ENCODE measurements around the gene RHBDF1. TPM values are rescaled to one million over a fixed set of nuclear protein-coding genes. Genes with fewer than 3 reads are reported as not detected.
"Not testable (repeated sequence)": the region's sequence is repeated elsewhere in the genome, so short reads cannot be mapped to it uniquely, and the experiment has no call there.

RHBDF1 gene
- total RNA-seq, 1 donor from 2014 or later = 75.5 TPM

GRCh38 chr16:38941-39892, 33.2 kb downstream of the RHBDF1 start:
- DNase-seq (ENCODE audit: extremely low read depth, low read depth, low spot score) = no peak

DNA sequence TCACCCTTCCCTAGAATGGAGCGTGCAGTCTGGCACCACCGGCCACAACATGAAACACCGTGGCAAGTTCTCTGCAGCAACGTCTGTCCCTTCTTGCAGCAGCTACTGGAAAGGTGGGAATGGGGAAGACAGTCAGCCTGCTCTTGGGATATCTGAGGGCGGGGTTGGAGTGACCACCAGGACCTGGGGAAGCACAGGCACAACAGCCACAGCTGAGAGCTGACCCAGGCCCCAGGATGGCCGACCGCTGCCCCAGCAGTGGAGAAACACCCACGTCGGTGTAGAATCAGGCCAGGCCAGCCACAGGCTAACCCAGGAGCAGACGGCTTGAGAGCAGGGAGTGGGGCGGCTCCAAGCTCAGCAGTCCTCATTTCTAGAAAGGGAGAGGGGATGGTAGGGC, 34.2 kb downstream of the RHBDF1 start:
- DNase-seq (ENCODE audit: extremely low read depth, low read depth, low spot score) = not testable (repeated sequence)

DNA sequence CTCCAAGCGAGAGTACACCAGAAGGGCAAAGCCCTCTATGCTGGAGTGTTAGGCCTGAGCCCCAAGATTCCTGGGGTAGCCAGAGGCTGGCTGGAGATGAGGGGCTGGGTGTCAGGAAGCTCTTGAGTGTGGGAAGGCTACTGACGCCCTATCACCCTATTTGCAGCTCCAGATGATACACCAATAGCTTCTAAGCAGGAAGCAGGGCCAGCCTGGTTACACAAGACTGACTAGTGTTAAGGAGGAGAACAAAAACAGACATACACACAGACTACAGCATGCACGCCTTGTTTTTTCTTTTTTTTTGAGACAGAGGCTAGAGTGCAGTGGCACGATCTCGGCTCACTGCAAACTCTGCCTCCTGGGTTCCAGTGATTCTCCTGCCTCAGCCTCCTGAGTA, 34.9 kb downstream of the RHBDF1 start:
- no peak for DNase-seq (ENCODE audit: extremely low read depth, low read depth, low spot score)

DNA sequence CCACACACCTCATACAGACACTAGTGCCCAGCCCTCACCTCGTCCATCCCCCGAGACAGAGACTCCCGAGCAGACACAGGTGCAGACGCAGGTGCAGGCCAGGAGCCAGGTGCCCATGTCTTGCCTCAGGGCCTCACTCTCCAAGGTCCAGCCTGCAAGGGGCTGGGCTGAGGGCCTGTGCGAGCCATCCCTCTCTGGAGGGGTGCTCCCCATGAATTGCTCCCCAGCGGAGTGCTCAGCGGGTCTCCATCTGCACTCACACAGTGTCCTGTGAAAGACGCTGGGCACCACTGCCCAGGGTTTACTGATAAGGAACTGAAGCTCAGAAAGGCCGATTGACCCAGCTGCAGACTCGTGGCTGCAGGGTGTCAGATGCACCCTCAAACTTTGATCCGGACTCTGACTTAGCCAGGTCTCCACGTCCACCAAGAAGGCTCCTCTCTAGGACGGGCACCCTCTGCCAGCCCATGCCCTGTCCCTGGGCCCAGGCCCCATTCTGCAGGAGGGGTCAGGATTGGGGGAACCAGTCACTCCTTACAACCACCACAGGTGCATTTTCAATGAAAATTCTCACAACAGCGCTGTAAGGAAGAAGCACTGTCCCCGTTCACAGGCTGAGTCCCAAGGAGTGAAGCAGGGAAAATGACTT, 36.0 kb downstream of the RHBDF1 start:
- DNase-seq (ENCODE audit: extremely low read depth, low read depth, low spot score) = no peak

DNA sequence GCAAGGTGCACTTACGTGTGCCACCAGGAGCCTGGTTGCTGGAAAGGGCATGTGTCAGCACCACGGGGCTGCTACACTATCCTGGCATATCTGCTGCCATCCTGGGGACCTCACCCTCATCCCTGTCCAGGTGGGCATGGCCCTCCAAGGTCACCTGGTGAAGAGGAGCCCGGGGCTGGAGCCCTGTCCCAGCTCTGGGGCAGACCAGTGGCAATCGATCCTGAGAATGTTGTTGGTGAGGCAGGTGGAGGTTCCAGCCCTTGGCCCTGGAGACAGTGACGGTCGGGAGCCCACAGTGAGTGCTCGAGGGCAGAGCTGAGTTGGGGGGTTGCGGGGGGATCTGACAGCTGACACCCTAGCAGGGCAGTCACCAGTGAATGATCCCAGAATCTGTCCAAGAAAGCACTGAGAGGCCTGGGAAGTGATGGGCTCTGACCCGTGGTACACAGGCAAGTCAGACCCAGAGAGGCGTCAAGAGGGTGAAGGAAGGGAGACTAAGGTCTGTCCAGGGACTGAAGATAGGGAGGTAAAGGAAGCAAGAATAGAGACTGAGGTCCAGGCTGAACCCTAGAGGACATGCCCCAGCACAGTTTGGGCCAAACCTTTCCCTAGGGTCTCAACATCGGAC, 36.6 kb downstream of the RHBDF1 start:
- DNase-seq (ENCODE audit: extremely low read depth, low read depth, low spot score) = no peak

DNA sequence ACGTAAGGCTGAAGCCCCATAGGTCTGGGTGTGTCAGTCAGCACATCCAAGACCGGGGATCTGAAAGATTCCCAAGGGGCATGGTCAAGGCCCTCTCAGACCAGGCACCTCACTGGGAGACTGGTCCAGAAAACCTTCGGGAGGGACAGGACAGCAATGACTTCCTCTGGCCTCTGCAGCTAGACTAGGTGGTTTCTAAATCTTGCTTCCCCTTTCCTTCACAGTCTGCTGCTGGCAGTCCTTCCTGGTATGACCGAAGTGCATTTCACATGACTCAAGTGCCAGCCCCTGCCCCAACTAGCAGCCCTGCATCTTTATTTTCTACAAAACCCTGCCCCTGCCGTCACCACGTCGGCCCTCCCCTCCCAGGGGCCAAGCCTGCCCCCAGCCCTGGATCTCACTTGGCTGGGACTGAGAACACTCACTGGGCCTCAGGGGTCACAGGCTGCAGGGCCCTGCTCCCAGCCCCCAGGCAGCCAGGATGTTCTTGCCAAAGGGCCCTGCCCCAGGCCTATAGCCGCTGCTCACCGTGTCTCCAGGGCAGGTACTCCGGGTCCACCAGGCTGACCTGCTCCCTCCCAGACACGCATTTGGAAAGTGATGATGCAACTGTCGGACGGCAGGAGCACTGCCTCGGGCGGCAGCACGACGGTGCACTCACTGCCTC, 37.3 kb downstream of the RHBDF1 start:
- DNase-seq (ENCODE audit: extremely low read depth, low read depth, low spot score) = no peak

- no peak for DNase-seq (ENCODE audit: extremely low read depth, low read depth, low spot score)
Observed at GRCh38 chr16:34648-34987, 37.8 kb downstream of the RHBDF1 start.

DNA sequence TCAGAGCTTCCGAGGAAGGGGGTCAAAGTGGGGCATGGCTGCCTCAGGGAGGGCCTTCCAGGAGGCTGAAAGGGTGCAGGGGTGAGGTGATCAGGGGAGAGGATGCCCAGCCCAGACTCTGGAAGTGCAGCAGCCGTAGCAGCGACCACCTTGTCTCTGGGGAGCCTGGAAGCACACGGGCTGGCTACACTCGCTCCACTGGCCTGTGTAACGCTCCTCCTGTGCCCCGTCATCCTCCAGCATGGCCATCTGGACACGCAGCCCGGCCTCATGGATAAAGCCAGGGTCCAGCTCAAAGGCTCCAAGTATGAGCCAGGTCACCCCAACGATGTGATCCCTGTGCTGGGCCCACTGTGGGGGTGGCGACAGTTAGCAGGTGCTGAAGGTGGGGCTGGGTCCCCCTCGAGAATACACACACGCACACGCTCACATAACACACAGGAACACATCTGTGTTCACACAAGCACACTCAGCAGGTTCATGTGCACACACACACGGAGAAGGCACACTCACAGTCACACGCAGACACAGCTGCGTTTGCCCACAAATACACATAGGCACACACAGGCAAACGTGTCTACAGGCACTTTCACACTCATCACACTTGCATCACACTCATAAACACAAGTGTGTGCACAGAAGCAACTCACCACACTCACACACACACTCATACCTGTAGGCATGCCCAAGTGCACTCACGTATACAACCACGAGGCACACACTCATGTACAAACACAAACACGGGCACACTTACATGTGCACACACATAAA, 38.4 kb downstream of the RHBDF1 start:
- DNase-seq (ENCODE audit: extremely low read depth, low read depth, low spot score) = no peak

- DNase-seq (ENCODE audit: extremely low read depth, low read depth, low spot score) = not testable (repeated sequence)
Observed at GRCh38 chr16:33154-33876, 39.1 kb downstream of the RHBDF1 start.

GRCh38 chr16:30627-31026, 41.8 kb downstream of the RHBDF1 start:
- not testable (repeated sequence) for DNase-seq (ENCODE audit: extremely low read depth, low read depth, low spot score)

- DNase-seq (ENCODE audit: extremely low read depth, low read depth, low spot score) = not testable (repeated sequence)
Observed at GRCh38 chr16:25926-26348, 46.5 kb downstream of the RHBDF1 start.

DNA sequence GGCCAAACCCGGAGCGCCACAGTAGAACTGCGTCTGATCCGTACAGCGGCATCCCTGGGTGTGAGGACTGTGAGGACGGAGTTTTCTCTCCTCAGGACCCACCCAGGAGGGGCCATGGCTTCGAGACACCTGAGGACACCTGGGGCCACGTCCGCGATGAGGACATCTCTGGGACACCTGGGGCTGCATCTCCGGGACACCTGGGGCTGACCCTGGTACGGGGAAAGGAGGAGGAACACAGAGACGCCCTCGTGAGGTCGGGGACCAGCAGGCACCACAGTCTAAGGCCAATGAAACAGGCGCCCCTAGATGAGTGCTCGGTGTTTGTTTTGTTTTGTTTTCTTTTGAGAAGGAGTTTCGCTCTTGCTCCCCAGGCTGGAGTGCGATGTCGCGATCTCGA, 48.3 kb downstream of the RHBDF1 start:
- not testable (repeated sequence) for DNase-seq (ENCODE audit: extremely low read depth, low read depth, low spot score)

- not testable (repeated sequence) for DNase-seq (ENCODE audit: extremely low read depth, low read depth, low spot score)
Observed at GRCh38 chr16:20886-21285, 51.5 kb downstream of the RHBDF1 start.

- not testable (repeated sequence) for DNase-seq (ENCODE audit: extremely low read depth, low read depth, low spot score)
Observed at GRCh38 chr16:17062-17765, 55.2 kb downstream of the RHBDF1 start.

- not testable (repeated sequence) for DNase-seq (ENCODE audit: extremely low read depth, low read depth, low spot score)
Observed at GRCh38 chr16:10772-11171, 61.7 kb downstream of the RHBDF1 start.

GRCh38 chr16:9903-10665, 62.3 kb downstream of the RHBDF1 start:
- DNase-seq (ENCODE audit: extremely low read depth, low read depth, low spot score) = no peak
